ENCODE data around the gene SPIN3.

The SPIN3 gene

GRCh38 chrX:56978172-56978571 is 17.2 kb downstream of the SPIN3 start:
- CTCF ChIA-PET = interaction anchor here (0.5 to 1.5 kb wide), 3 partner anchors 175 to 629 kb away, joined by 3 to 4 read pairs (median 3); no protein-coding TSS in a partner anchor
- TF ChIP-seq CTCF (conservative IDR thresholded peaks at IDR 0.05; ENCODE audit: low read depth) = peak; percentile 50; the same call in 1 of the 2 replicates
- POLR2A ChIA-PET (ENCODE audit: low non-redundant PET) = no interaction called here
- peak; percentile 30 for DNase-seq (ENCODE audit: low spot score)
- no peak overlapping the region for H3K27ac ChIP-seq

- POLR2A ChIA-PET (ENCODE audit: low non-redundant PET) = no interaction called here
- TF ChIP-seq CTCF (conservative IDR thresholded peaks at IDR 0.05; ENCODE audit: low read depth) = no peak
- no peak for DNase-seq (ENCODE audit: low spot score)
- CTCF ChIA-PET = interaction anchor here (0.9 kb wide), 1 partner anchor 599 kb away, joined by 3 read pairs; no protein-coding TSS in a partner anchor
- no peak overlapping the region for H3K27ac ChIP-seq
These were observed 19.7 kb downstream of the SPIN3 start for GRCh38 chrX:56975611-56976010.

GRCh38 chrX:56974408-56974807 is 20.9 kb downstream of the SPIN3 start:
- ChIA-PET POLR2A (ENCODE audit: low non-redundant PET) (no interaction called here), CTCF (no interaction called here)
- H3K27ac ChIP-seq = no peak overlapping the region

GRCh38 chrX:56969559-56969958 is 25.8 kb downstream of the SPIN3 start:
- CTCF ChIA-PET = interaction anchor here (0.6 kb wide), 1 partner anchor 24 kb away, joined by 5 read pairs; no protein-coding TSS in a partner anchor
- POLR2A ChIA-PET (ENCODE audit: low non-redundant PET) = no interaction called here
- TF ChIP-seq CTCF (conservative IDR thresholded peaks at IDR 0.05; ENCODE audit: low read depth) = no peak

More at GRCh38 chrX:56974408-56974807, 20.9 kb downstream of the SPIN3 start:
- no peak for TF ChIP-seq CTCF (conservative IDR thresholded peaks at IDR 0.05; ENCODE audit: low read depth)
- DNase-seq (ENCODE audit: low spot score) = peak; percentile 1

GRCh38 chrX:56968980-56969379 is 26.4 kb downstream of the SPIN3 start:
- H3K27ac ChIP-seq = no peak overlapping the region
- no peak for DNase-seq (ENCODE audit: low spot score)
- CTCF ChIA-PET = no interaction called here
- POLR2A ChIA-PET (ENCODE audit: low non-redundant PET) = no interaction called here
- TF ChIP-seq CTCF (conservative IDR thresholded peaks at IDR 0.05; ENCODE audit: low read depth) = no peak

More at GRCh38 chrX:56969559-56969958, 25.8 kb downstream of the SPIN3 start:
- no peak for DNase-seq (ENCODE audit: low spot score)
- no peak overlapping the region for H3K27ac ChIP-seq

GRCh38 chrX:56963377-56963776 is 32.0 kb downstream of the SPIN3 start:
- TF ChIP-seq CTCF (conservative IDR thresholded peaks at IDR 0.05; ENCODE audit: low read depth) = no peak
- CTCF ChIA-PET = no interaction called here
- no peak for DNase-seq (ENCODE audit: low spot score)
- POLR2A ChIA-PET (ENCODE audit: low non-redundant PET) = no interaction called here
- H3K27ac ChIP-seq = no peak overlapping the region
